HAP-1 (cell line): ENCODE results near the gene RPS6KC1.
A peak's percentile ranks its signal among the peaks of the same experiment; 100 is the strongest.
"Not testable (repeated sequence)": the region's sequence is repeated elsewhere in the genome, so short reads cannot be mapped to it uniquely, and the experiment has no call there.

ENCODE experiments used
- DNase-seq, 2 experiments: peaks; one replicate each; pipeline ENCODE4 v3.0.0-alpha.2; 2016 to 2020; ENCODE audit warnings: low spot score in 2 of 2
- H3K27me3 ChIP-seq: fragments of 250-450 bp; sonication (Bioruptor Pico); 2 replicates; pipeline ENCODE4 v1.5.1; 2020; ENCODE audit warnings: low read depth, mild to moderate bottlenecking, moderate library complexity
- H3K36me3 ChIP-seq: fragments of 250-450 bp; sonication (Bioruptor Pico); replicated peaks from 2 replicates; pipeline ENCODE4 v1.5.1; 2020; ENCODE audit warnings: mild to moderate bottlenecking
- H3K4me1 ChIP-seq: fragments of 250-450 bp; sonication (Bioruptor Pico); 2 replicates; pipeline ENCODE4 v1.5.1; 2020; ENCODE audit warnings: mild to moderate bottlenecking
- H3K4me3 ChIP-seq: fragments of 250-450 bp; sonication (Bioruptor Pico); 2 replicates; pipeline ENCODE4 v1.5.1; 2020; ENCODE audit warnings: mild to moderate bottlenecking, moderate library complexity
- H3K9me3 ChIP-seq: fragments of 250-450 bp; sonication (Bioruptor Pico); 2 replicates; pipeline ENCODE4 v1.5.1; 2020; ENCODE audit warnings: mild to moderate bottlenecking, moderate library complexity
- in situ Hi-C: fragments of 300-500 bp; cut with MboI; formaldehyde crosslinking; loops from 3 replicates; pipeline ENCODE4 v1.14.3; 2020; ENCODE audit warnings: low sequenced_read_pairs, inconsistent platforms, mixed read lengths

The RPS6KC1 gene

DNA sequence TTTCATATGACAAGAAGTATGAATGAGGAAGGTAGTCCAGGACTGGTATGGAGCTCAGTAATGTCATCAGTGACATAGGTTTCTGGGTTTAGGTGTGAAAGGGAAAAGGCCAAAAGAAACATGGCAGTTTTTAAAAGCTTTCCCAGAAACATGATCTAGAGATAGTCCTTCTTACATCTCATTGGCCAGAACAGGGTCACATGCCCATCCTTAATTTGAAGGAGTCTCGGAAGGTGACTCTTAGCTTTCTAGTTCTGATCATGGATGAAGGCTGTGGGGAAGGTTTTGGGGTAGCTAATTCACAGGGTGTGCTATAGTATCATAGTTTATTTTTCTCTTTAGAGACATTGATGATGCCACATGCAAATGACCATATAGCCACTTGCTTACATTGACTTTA lies 55.3 kb downstream of the RPS6KC1 start:
- no peak for DNase-seq

DNA sequence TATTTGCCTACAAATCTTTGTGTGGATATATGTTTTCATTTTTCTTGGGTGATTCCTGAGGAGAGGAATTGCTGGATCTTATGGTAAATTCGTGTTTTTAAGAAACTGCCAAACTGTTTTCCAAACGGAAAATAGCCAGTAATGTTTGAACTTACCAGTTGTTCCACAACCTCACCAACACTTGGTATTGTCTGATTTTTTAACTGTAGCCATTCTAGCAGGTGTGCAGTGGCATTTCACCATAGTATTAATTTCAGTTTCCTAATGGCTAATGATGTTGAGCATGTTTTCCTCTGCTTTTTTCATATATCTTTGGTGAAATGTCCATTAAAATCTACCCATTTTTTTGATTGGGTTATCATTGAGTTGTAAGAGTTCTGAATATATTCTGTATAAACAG lies 56.6 kb downstream of the RPS6KC1 start:
- Histone ChIP-seq H3K27me3 (no peaks in the 10 kb centered on the region), H3K9me3 (no peaks in the 10 kb centered on the region; the same call in 1 of the 2 replicates), H3K4me3 (no peak overlapping the region), H3K4me1 (no peaks in the 10 kb centered on the region), H3K36me3 (no peaks in the 10 kb centered on the region; the same call in 1 of the 2 replicates)
- no peak for DNase-seq
- in situ Hi-C loops = no loop called here

More for the DNA sequence above, 55.3 kb downstream of the RPS6KC1 start:
- H3K9me3 ChIP-seq = no peaks in the 10 kb centered on the region
- no peaks in the 10 kb centered on the region; the same call in 1 of the 2 replicates for H3K36me3 ChIP-seq
- H3K4me3 ChIP-seq = no peak overlapping the region
- no peaks in the 10 kb centered on the region for H3K27me3 ChIP-seq
- in situ Hi-C loops = no loop called here
- peaks cover 6% of the 10 kb centered on the region for H3K4me1 ChIP-seq

GRCh38 chr1:213110349-213111300 lies 59.6 kb downstream of the RPS6KC1 start:
- Histone ChIP-seq H3K36me3 (no peaks in the 10 kb centered on the region; the same call in 1 of the 2 replicates), H3K27me3 (no peaks in the 10 kb centered on the region), H3K4me3 (no peak overlapping the region), H3K4me1 (no peaks in the 10 kb centered on the region), H3K9me3 (no peaks in the 10 kb centered on the region; the same call in 1 of the 2 replicates)
- no peak for DNase-seq
- in situ Hi-C loops = no loop called here

- in situ Hi-C loops = no loop called here
- H3K4me3 ChIP-seq = no peak overlapping the region
- no peaks in the 10 kb centered on the region; the same call in 1 of the 2 replicates for H3K9me3 ChIP-seq
Observed at GRCh38 chr1:213111502-213111901, 60.5 kb downstream of the RPS6KC1 start.

DNA sequence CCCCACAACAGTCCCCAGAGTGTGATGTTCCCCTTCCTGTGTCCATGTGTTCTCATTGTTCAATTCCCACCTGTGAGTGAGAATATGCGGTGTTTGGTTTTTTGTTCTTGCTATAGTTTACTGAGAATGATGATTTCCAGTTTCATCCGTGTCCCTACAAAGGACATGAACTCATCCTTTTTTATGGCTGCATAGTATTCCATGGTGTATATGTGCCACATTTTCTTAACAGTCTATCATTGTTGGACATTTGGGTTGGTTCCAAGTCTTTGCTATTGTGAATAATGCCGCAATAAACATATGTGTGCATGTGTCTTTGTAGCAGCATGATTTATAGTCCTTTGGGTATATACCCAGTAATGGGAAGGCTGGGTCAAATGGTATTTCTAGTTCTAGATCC lies 61.7 kb downstream of the RPS6KC1 start:
- H3K9me3 ChIP-seq, H3K4me3 ChIP-seq, H3K4me1 ChIP-seq, H3K36me3 ChIP-seq, H3K27me3 ChIP-seq, in situ Hi-C loops, DNase-seq: not testable (repeated sequence)

More at GRCh38 chr1:213111502-213111901, 60.5 kb downstream of the RPS6KC1 start:
- no peak for DNase-seq
- Histone ChIP-seq H3K27me3 (no peaks in the 10 kb centered on the region), H3K36me3 (no peaks in the 10 kb centered on the region; the same call in 1 of the 2 replicates), H3K4me1 (no peaks in the 10 kb centered on the region)

DNA sequence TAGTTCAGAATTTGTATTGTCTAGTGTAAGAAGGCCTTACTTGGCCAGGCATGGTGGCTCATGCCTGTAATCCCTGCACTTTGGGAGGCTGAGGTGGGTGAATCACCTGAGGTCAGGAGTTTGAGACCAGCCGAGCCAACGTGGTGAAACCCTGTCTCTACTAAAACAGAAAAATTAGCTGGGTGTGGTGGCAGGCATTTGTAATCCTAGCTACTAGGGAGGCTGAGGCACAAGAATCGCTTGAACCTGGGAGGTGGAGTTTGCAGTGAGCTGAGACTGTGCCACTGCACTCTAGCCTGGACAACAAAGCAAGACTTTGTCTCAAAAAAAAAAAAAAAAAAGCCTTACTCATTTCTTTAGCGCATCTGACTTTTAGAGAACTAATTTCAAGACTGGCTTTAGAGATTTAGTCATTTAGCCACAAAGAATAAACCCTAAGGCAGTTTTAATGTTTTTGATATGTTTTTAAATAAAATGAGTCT lies 66.7 kb downstream of the RPS6KC1 start:
- H3K4me1 ChIP-seq, H3K36me3 ChIP-seq, H3K9me3 ChIP-seq, DNase-seq, H3K27me3 ChIP-seq, in situ Hi-C loops, H3K4me3 ChIP-seq: not testable (repeated sequence)

GRCh38 chr1:213119794-213120193 lies 68.8 kb downstream of the RPS6KC1 start:
- H3K9me3 ChIP-seq = no peaks in the 10 kb centered on the region
- in situ Hi-C loops = no loop called here
- no peaks in the 10 kb centered on the region for H3K4me1 ChIP-seq
- no peak overlapping the region for H3K4me3 ChIP-seq
- H3K36me3 ChIP-seq = no peaks in the 10 kb centered on the region
- no peaks in the 10 kb centered on the region for H3K27me3 ChIP-seq
- no peak for DNase-seq

DNA sequence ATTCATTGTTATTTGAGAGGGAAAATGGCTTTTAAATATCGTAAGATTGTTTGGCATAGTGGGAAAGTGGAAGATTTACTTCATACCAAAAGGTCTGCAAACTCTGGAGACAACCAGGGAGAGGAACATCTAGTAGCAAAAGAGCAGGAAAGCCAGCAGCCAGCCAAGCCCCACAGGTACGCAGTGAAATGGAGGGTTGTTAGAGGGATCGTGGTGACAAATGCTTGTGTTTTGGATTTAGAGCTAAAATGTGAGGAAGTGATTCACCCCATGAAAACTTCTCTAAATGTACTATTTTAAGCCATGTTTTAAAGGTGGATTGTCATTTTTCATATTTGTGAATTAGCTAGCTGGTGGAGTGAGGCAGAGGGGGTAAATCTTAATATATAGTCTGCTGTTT lies 69.3 kb downstream of the RPS6KC1 start:
- no peaks in the 10 kb centered on the region for H3K4me1 ChIP-seq
- no peaks in the 10 kb centered on the region for H3K9me3 ChIP-seq
- in situ Hi-C loops = no loop called here
- H3K4me3 ChIP-seq = no peak overlapping the region
- DNase-seq = no peak
- H3K36me3 ChIP-seq = no peaks in the 10 kb centered on the region
- no peaks in the 10 kb centered on the region for H3K27me3 ChIP-seq

- in situ Hi-C loops = no loop called here
Observed at GRCh38 chr1:213120961-213121360, 69.9 kb downstream of the RPS6KC1 start.

GRCh38 chr1:213122514-213122929 lies 71.5 kb downstream of the RPS6KC1 start:
- Histone ChIP-seq H3K4me1 (no peaks in the 10 kb centered on the region), H3K9me3 (no peaks in the 10 kb centered on the region), H3K4me3 (no peak overlapping the region), H3K36me3 (no peaks in the 10 kb centered on the region), H3K27me3 (no peaks in the 10 kb centered on the region)
- DNase-seq = peak in 1 of 2 experiments; percentile 56
- in situ Hi-C loops = no loop called here

More at GRCh38 chr1:213120961-213121360, 69.9 kb downstream of the RPS6KC1 start:
- Histone ChIP-seq H3K9me3 (no peaks in the 10 kb centered on the region), H3K4me3 (no peak overlapping the region), H3K36me3 (no peaks in the 10 kb centered on the region), H3K27me3 (no peaks in the 10 kb centered on the region), H3K4me1 (no peaks in the 10 kb centered on the region)
- DNase-seq = no peak

DNA sequence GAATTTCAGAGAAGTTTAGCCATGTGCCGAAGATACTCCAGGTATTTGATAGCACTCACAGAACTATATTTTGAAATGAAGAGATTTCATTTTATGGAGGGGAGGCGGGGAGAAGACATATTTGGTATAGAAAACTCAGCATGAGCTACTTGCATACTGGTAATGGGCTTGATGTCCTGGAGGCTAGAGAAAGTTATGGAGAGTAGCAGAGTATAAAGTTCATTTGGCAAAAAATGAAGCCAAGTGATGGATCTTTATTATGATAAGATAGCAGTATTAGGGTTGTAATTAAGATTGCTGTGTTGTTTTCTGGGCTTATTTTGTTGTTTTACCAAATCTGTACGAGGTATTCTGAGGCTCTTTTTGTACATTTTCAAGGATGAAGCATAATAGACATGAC lies 72.0 kb downstream of the RPS6KC1 start:
- no peaks in the 10 kb centered on the region for H3K36me3 ChIP-seq
- no peak overlapping the region for H3K4me3 ChIP-seq
- H3K9me3 ChIP-seq = no peaks in the 10 kb centered on the region
- no peaks in the 10 kb centered on the region for H3K27me3 ChIP-seq
- in situ Hi-C loops = no loop called here
- DNase-seq = no peak
- no peaks in the 10 kb centered on the region for H3K4me1 ChIP-seq

DNA sequence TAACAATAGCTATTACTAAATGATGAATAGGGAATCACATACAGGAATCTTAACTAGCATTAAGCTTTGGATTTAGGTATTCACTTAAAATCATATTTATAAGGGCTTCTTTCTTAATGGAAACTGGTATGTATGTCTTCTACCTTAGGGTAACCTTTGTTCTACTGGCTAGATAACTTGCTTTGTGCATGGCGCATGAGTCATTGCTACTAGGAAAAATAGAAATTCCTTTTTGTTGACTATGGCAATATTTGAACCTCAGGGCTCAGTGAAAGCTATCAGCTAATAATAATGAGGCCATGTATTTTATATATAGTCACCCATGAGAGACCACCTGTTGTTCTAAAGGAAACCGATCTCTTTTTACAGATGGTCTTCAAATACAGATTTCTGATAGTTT lies 72.5 kb downstream of the RPS6KC1 start:
- in situ Hi-C loops = no loop called here
- Histone ChIP-seq H3K27me3 (no peaks in the 10 kb centered on the region), H3K36me3 (no peaks in the 10 kb centered on the region), H3K4me3 (no peak overlapping the region), H3K9me3 (no peaks in the 10 kb centered on the region), H3K4me1 (no peaks in the 10 kb centered on the region)
- DNase-seq = no peak

GRCh38 chr1:213124590-213124989 lies 73.5 kb downstream of the RPS6KC1 start:
- H3K4me1 ChIP-seq = no peaks in the 10 kb centered on the region
- no peaks in the 10 kb centered on the region for H3K9me3 ChIP-seq
- no peak for DNase-seq
- in situ Hi-C loops = no loop called here
- H3K4me3 ChIP-seq = no peak overlapping the region
- no peaks in the 10 kb centered on the region for H3K36me3 ChIP-seq
- H3K27me3 ChIP-seq = no peaks in the 10 kb centered on the region

DNA sequence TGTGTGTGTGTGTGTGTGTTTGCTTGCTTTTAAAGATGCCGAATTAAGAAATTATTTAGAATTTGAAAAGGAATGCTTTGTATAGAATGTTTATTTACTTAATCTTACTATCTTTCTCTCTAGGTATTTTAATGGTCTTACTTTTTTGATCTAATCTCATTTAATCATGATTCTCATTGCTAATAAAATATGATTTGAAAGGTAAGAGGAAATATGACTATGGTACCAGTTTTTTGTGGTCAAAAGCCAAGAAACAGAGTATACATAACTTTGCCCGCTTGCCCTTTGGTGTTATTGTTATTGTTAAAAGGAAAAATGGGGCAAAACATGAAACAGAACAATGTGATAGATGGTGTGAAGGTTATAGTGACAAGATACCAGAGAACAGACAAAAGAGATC lies 74.6 kb downstream of the RPS6KC1 start:
- no peak for DNase-seq
- Histone ChIP-seq H3K36me3 (no peaks in the 10 kb centered on the region), H3K9me3 (no peaks in the 10 kb centered on the region), H3K27me3 (no peaks in the 10 kb centered on the region), H3K4me3 (no peak overlapping the region), H3K4me1 (no peaks in the 10 kb centered on the region)
- in situ Hi-C loops = no loop called here
